Erythroblast (primary cell): ENCODE measurements around the gene LAGE3.

Experiments
- GATA1 ChIP-seq: IDR thresholded peaks from 2 replicates; pipeline ENCODE4 v1.6.1; 2011; ENCODE audit warnings: low read depth, mild to moderate bottlenecking, control low read depth, low read length, moderate library complexity
- POLR2A ChIP-seq: IDR thresholded peaks from 2 replicates; pipeline ENCODE4 v1.6.1; 2011; ENCODE audit warnings: mild to moderate bottlenecking, low read length

DNA sequence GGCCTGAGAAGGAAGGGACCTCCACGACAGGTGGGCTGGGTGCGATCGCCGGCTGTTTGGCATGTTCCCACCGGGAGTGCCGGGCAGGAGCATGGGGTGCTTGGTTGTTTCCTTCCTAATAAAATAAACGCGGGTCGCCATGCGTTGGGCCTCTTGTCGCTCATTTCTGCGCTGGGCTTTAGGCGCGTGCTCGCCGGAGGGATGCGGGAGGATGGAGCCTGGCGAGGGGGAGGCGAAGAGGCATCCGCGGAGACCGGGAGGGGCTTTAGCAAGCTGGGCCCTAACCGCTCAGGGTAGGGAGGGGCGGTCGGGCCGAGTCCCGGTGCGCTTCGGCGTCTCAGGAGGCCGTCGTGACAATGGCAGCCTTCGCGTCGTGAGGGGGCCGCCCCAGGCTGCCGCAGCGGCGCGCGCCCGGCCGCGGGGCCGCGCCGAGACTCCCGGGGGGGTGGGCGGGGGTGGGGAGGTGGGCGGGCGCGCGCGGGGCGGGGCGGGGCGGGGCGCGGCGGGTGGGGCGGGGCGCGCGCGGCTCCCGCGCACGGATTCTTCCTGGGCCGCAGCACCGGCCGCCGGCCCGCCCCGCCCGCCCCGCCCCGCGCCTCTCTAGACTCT, 42.6 kb downstream of the LAGE3 start:
- no peak for TF ChIP-seq POLR2A
- TF ChIP-seq GATA1: no peak
